HG03558 (cell line): ENCODE results near the gene FBXW7.

Experiments
- ATAC-seq: cut with Tn5 transposase; IDR thresholded peaks from one replicate; pipeline ENCODE4 v1.9.1; 2021; ENCODE audit warnings: moderate number of reproducible peaks; ENCODE audit not compliant: unreplicated experiment; ENCODE audit errors: extremely low read depth

FBXW7 gene

DNA sequence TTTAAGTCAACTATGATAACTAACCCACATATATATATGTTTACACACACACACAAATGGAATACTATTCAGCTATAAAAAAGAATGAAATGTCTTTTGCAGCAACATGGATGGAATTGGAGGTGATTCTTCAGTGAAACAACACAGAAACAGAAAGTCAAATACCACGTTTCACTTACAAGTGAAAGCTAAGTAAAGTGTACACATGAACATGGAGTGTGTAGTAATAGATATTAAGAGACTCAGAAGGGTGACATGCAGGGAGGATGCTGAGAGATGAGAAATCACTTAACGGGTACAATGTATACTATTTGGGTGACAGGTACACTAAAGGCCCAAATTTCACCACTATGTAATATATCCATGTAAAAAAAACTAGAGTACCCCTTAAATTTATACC is 146.5 kb downstream of the FBXW7 start:
- no peak for ATAC-seq

DNA sequence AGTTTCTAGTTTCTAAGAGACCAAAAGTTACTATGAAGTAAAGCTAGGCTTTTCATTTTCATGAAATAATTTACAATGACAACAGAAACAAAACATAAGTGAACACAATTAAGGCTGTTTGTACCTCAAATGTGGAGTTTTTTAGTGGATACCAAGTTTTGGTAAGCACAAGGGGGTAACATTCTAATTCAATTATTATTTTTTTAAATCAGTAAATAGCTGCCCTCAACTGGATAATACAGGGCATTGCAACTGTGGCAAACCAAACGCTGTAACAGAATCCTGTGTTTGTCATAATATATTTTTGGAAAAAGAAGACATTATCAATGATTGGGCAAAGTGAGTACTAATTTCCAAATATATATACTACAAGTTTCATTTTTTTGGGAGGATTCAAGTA is 150.3 kb downstream of the FBXW7 start:
- no peak for ATAC-seq

GRCh38 chr4:152382057-152382785 is 153.7 kb downstream of the FBXW7 start:
- no peak for ATAC-seq

DNA sequence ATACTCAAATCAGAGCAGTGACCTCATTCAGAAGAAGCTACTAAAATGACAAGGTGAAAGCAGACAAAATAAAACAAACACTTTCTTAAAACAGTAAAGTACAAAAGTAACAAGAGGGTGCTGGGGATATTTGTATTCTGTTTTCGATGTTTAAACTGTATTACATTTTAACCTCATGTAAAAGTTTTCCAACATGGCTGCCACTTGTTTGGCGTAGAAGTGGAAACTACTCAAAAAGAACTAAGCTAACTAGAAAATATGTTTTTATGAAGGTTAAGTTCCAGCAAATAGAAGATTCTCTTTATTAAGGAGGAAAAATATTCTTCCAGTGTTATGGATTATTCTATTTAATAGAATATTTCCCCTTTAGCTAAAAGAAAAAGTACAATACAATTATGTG is 155.0 kb downstream of the FBXW7 start:
- no peak for ATAC-seq

DNA sequence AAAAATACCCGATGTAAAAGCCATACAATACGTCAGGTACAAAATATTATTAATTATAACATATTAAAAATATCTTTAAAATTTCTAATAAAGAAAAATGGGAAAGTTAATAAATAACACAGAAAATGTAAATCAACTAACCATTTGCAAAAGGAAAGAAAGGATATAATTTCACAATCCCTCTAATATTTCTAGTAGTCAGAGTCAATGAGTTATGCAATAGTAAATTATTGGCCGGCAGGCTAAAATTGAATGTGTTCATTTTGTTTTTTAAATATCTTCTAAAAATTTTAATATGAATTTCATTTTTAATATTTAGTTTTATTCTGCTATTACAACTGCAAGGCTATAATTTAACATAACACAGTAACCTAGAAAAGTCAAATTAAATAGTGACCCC is 155.7 kb downstream of the FBXW7 start:
- no peak for ATAC-seq

GRCh38 chr4:152374606-152375285 is 161.1 kb downstream of the FBXW7 start:
- no peak for ATAC-seq

DNA sequence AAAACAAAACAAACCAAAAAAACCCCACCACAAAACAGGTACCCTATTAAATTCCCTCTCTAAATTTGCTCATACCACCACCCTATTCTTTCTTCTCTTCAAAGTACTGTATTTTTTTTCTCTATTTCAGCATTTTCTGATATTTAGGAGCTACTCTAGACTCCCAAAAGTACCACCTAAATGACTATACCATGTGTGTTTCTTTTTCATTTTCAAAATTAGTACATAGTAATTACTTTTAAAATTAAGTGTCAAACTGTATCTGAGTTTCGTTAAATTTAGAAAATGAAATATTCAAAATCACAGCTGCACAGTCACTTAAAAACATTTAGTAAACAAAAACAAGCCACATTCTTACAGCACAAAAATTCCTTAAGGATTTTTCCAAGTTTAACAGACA is 161.7 kb downstream of the FBXW7 start:
- ATAC-seq = no peak

- ATAC-seq = no peak
These were observed 163.4 kb downstream of the FBXW7 start for GRCh38 chr4:152372444-152372843.

GRCh38 chr4:152369902-152370295 is 166.0 kb downstream of the FBXW7 start:
- no peak for ATAC-seq

DNA sequence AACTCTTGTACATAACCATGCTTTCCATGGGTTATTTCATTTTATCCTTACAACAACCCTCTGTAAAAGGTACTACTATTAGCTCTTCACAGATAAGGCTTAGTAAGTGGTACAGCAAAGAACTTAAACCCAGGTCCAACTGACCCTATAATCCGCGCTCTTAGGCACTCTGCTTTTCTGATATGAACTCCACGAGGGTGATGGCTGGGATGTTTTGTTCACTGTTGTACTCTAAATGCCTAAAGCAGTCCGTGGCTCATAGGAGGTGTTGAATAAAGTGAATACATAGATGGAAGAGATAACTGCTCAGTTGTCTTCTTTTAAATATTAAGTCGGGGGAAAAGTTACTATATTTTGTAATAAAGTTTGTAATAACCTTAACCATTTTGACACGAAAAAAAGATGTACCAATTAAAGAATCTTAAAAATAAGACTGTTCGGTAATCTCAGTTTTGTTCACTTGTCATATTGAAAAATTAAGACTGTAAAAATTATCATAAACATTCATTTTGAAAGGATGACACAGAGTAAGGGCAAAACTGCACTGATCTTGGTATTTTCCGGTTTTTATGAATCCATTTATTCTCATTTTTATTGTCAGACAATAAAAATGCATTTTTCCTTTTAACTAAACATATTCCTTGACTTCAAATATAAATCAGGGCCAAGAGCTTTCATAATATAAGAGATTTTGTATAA is 166.5 kb downstream of the FBXW7 start:
- ATAC-seq = no peak

- ATAC-seq = no peak
These were observed 167.9 kb downstream of the FBXW7 start for GRCh38 chr4:152368001-152368400.

- ATAC-seq = no peak
These were observed 171.0 kb downstream of the FBXW7 start for GRCh38 chr4:152364883-152365282.

- no peak for ATAC-seq
These were observed 171.5 kb downstream of the FBXW7 start for GRCh38 chr4:152364383-152364782.

GRCh38 chr4:152363904-152364303 is 172.0 kb downstream of the FBXW7 start:
- no peak for ATAC-seq

DNA sequence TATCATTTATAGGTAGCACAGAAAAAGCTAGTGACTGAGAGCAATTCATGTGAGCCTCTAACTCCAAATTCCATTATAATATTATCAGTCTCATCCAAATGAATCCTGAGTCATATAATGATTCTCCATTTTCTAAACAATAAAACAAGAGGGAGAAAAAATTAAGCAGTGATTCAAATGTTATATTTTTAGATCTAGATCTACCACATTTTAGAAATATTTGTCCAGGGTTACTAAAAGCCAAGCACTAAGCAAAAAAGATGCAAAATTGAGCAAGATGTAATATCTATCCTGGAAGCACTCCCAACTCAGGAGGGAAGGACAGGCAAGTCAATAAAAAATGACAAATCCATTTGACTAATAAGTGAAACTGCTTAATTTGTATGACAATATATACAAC is 172.8 kb downstream of the FBXW7 start:
- no peak for ATAC-seq

DNA sequence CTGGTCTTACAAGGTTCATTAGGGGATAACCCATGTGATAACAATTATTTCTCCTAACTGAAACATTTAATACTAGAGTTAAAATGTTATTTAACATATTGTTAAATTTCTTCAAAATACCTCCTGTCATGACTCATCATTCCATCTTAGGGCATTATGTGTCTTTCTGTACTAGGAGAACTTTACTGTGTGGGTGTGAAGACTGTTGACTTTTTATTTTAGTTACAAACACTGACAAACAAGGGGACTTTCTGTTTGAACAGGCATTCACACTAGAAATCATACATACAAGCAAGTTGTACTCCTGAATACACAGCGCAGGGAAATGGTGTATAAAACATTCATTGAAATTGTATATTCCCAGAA is 175.9 kb downstream of the FBXW7 start:
- no peak for ATAC-seq

DNA sequence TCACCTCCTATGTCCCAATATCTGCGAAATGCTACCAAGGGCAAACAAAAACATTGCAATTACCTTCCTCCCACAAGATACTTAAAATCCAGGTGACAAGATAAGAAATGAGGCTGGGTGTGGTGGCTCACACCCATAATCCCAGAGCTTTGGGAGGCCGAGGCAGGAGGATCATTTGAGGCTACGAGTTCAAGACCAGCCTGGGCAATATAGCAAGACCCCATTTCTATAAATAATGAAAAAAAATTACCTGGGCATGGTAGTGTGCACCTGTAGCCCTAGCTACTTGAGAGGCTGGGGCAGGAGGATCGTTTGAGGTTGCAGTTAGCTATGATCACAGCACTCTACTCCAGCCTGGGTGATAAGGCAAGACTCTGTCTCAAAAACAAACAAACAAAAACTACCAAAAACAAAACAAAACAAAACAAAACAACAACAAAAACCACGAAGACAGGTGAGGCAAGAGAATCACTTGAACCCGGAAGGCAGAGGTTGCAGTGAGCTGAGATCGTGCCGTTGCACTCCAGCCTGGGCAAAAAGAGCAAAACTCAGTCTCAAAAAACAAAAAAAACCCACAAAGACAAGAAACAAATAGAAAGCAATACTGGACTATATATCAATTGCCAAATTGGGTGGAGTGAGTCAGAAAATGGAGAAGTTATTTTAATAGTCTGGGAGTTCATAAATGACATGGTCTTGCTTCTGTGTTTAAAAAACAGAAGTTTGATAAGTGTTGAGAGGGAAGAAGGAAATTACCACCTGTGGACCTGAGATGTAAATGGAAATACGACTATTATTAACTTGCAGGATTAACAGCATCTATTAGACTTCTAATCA is 176.5 kb downstream of the FBXW7 start:
- ATAC-seq = no peak

- ATAC-seq = no peak
These were observed 178.7 kb downstream of the FBXW7 start for GRCh38 chr4:152357206-152357605.

DNA sequence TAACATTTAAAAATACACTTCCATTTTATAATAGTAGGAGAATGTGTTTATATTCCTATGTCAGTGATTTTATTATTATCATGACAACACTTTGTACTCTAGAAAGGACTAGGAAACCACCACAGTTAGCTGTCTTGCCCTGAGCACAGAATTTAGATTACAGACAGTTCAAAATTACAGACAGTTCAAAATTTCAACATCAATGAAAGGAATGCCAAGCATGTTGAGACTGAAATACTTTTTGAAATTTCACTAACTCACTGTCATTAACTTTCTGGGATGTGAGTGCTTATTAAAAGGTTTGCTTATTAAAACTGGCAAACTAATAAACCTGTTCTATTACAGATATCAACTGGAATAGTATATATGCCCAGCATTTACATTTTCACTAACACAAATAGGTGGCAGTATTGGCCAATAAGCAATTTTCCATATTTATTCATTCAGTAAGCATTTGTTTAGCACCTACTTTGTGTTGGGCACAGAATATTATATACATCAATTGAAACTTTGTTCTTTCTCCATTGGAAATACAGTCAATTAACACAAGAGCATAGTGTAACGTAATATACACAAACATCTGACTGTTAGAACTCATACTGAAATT is 179.4 kb downstream of the FBXW7 start:
- no peak for ATAC-seq

DNA sequence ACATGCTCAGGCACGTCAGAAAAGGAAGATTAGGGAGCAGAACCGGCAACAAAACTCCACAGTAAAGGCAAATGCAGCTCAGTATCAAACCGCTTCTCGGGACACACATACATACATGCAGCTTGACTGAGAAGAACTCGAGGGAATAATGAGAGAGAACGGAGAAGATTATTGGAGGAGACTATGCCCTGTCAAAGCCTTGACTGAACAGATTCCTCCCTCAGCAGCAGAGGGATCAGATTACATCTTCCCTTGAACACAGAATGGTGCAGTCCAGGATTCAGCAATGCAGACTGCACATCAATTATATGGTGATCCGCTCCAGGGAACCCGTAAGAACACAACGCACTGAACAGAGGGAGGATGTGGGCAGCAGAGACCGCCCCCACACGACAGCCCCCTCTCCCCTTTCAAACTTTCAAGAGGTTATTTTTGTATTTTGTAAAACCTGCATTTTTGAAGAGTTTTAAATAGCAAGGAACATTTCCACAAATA is 183.2 kb downstream of the FBXW7 start:
- ATAC-seq = peak; percentile 64
